Aortic smooth muscle cell (primary cell): ENCODE data around the gene TAF9. TPM values are rescaled to one million over a fixed set of nuclear protein-coding genes. Genes with fewer than 3 reads are reported as not detected.

Experiments used
- total RNA-seq: library from RNA; depleted of rRNA; stranded (reverse); fragments of >200 nt; gene quantifications from 2 replicates; pipeline ENCODE4 v1.2.3, GENCODE V29; 2014

The TAF9 gene, protein sequence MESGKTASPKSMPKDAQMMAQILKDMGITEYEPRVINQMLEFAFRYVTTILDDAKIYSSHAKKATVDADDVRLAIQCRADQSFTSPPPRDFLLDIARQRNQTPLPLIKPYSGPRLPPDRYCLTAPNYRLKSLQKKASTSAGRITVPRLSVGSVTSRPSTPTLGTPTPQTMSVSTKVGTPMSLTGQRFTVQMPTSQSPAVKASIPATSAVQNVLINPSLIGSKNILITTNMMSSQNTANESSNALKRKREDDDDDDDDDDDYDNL
- 78.1 and 87.4 TPM in 2 replicates for total RNA-seq

DNA sequence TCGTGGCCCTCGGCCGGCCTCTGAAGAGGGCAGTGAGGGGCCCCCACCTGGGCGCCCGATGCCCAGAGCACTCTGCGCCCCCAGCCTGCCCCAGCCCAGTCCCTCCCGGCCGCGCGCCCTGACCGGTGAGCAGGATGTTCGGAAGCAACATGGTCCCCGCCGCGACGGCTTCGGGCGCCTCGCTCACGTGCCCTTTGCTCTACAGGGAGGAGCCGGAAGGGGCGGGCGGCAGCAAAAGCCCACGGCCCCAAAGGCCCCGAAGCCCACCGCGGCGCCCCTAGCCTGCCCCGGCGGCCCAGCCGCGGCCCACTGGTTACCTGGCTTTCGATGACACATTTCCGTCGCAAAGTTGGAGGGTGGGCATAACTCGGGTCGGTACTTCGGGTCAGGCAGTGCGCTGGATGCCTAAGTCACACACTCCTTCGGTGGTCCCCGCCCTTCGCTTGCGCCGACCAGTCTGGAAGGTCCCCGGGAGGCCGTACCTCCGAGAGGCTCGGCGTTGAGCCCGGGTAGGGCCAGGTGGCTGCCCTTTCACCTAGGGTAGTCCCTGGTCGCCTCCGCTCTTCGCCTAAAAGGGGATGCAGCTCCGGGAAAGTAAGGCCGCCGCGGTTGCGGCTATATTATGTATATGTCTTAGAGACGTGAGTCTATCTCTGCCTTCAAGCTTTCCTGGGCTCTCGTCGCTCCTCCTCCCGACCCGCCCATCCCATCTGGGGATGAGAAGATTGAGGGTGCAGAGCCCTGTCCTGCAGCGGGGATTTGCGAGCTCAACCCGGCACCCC lies at the start of gene TAF9, which contains the start of the genes AK6 and RAD17:
TAF9 (minus strand) TSS at position 181 of the 782 bp plus-strand sequence. CDS start 3,783 bp downstream, outside the sequence.
AK6 (minus strand) TSS at position 181 of the 782 bp plus-strand sequence; CDS start at position 151, 30 bp downstream.
RAD17 (plus strand) TSS at position 479 of the 782 bp plus-strand sequence. CDS start 2,391 bp downstream, outside the sequence.

DNA sequence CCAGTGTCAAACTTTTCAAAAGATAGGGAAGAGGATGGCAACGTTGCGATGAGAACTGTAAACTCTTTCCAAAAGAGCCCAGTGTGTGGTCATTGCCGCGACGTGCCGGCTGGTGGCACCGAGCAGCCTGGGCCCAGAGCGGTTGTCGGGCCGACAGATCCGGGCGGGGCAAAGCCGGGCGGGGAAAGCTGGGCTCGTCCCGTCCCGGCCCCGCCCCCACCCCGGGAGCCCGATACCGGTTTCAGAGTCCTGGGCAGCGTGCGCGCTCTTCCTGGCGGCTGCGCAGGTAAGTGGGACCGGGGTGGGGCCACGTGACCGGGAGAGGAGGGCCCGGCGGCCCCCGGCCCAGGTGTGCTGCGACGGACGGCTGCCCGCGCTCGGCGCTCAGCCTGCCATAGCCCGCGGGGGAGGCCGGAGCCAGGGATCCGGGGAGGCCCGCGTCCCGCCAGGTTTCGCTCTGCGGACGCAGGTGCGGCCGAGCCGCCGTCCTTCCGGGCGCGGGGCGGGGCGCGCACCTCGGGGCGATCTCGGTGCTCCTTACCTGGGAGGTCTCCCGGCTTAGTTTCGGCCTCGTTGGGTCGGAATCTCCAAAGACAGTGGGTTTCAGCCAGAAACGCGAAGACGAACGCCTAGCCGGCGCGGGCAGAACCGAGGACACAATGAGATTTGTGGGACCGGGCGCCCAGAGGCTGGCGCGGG lies 45.7 kb upstream of the TAF9 start, which contains the start of gene MARVELD2:
MARVELD2 (plus strand) TSS at position 232 of the 699 bp plus-strand sequence. CDS start 4,270 bp downstream, outside the sequence.

Other genes with a start within 250 kb of the TAF9 start
- gene CCNB1, start 202.4 kb downstream of the TAF9 start, total RNA-seq = 81.9 and 124 TPM in 2 replicates
- 12.6 and 14.0 TPM in 2 replicates for gene CENPH, start 179.9 kb downstream of the TAF9 start, total RNA-seq
- 40.3 and 48.7 TPM in 2 replicates for gene CDK7, start 134.6 kb downstream of the TAF9 start, total RNA-seq
- 3.4 and 4.8 TPM in 2 replicates for gene CCDC125, start 36.7 kb downstream of the TAF9 start, total RNA-seq
- 43.3 and 54.7 TPM in 2 replicates for gene AK6, start within 50 bp of the TAF9 start, total RNA-seq
- gene RAD17, start 298 bp upstream of the TAF9 start, total RNA-seq = 16.0 and 16.8 TPM in 2 replicates
- 1.3 and 1.9 TPM in 2 replicates for gene MARVELD2, start 45.6 kb upstream of the TAF9 start, total RNA-seq
- 0.66 and 1.1 TPM in 2 replicates for gene OCLN, start 123.3 kb upstream of the TAF9 start, total RNA-seq
- gene GTF2H2C, start 190.7 kb upstream of the TAF9 start, total RNA-seq = 37.6 and 42.5 TPM in 2 replicates